ENCODE data around the gene UTP18.
"Not testable (repeated sequence)": the region's sequence is repeated elsewhere in the genome, so short reads cannot be mapped to it uniquely, and the experiment has no call there.

UTP18 gene

GRCh38 chr17:51260237-51261023 is at the start of gene UTP18:
TSS of gene UTP18 (plus strand) at chr17:51260546. CDS start at chr17:51260585, 39 bp downstream.
- no peak for TF ChIP-seq CTCF (IDR thresholded peaks at IDR 0.05; ENCODE audit: low read depth, low read length, missing control alignments)
- no peaks in the 10 kb centered on the region for H3K36me3 ChIP-seq (replicated peaks)
- H3K4me3 ChIP-seq (ENCODE audit: low read depth, low read length): peak within 1 kb of the TSS; percentile 91
- H3K27me3 ChIP-seq (replicated peaks): no peaks in the 10 kb centered on the region
- H3K27ac ChIP-seq: peak within 1 kb of the TSS; percentile 99
- DNase-seq: peak; percentile 91
- in situ Hi-C loops (cut with HindIII; ENCODE audit: low pct_ligation_motif_present, low sequenced_read_pairs): no loop called here

GRCh38 chr17:51214920-51215319 is 45.4 kb upstream of the UTP18 start:
- DNase-seq: no peak
- no peaks in the 10 kb centered on the region for H3K27me3 ChIP-seq (replicated peaks)
- no peak for TF ChIP-seq CTCF (IDR thresholded peaks at IDR 0.05; ENCODE audit: low read depth, low read length, missing control alignments)
- no peak overlapping the region for H3K4me3 ChIP-seq (ENCODE audit: low read depth, low read length)
- H3K27ac ChIP-seq: no peak overlapping the region
- in situ Hi-C loops (cut with HindIII; ENCODE audit: low pct_ligation_motif_present, low sequenced_read_pairs): no loop called here
- H3K36me3 ChIP-seq (replicated peaks): peaks cover 14% of the 10 kb centered on the region

GRCh38 chr17:51217946-51218345 is 42.4 kb upstream of the UTP18 start:
- no peak for DNase-seq
- Histone ChIP-seq H3K36me3 (replicated peaks) (peaks cover 12% of the 10 kb centered on the region), H3K4me3 (ENCODE audit: low read depth, low read length) (no peak overlapping the region), H3K27ac (no peak overlapping the region), H3K27me3 (replicated peaks) (no peaks in the 10 kb centered on the region)
- in situ Hi-C loops (cut with HindIII; ENCODE audit: low pct_ligation_motif_present, low sequenced_read_pairs): no loop called here
- no peak for TF ChIP-seq CTCF (IDR thresholded peaks at IDR 0.05; ENCODE audit: low read depth, low read length, missing control alignments)

GRCh38 chr17:51221322-51221721 is 39.0 kb upstream of the UTP18 start:
- TF ChIP-seq CTCF (IDR thresholded peaks at IDR 0.05; ENCODE audit: low read depth, low read length, missing control alignments): no peak
- no peak overlapping the region for H3K27ac ChIP-seq
- no peak overlapping the region for H3K4me3 ChIP-seq (ENCODE audit: low read depth, low read length)
- in situ Hi-C loops (cut with HindIII; ENCODE audit: low pct_ligation_motif_present, low sequenced_read_pairs): no loop called here
- H3K27me3 ChIP-seq (replicated peaks): no peaks in the 10 kb centered on the region
- no peak for DNase-seq
- peaks cover 15% of the 10 kb centered on the region for H3K36me3 ChIP-seq (replicated peaks)

GRCh38 chr17:51224402-51225262 is 35.7 kb upstream of the UTP18 start:
- H3K27me3 ChIP-seq (replicated peaks): no peaks in the 10 kb centered on the region
- H3K27ac ChIP-seq: no peak overlapping the region
- H3K4me3 ChIP-seq (ENCODE audit: low read depth, low read length): no peak overlapping the region
- in situ Hi-C loops (cut with HindIII; ENCODE audit: low pct_ligation_motif_present, low sequenced_read_pairs): no loop called here
- H3K36me3 ChIP-seq (replicated peaks): peaks cover 8% of the 10 kb centered on the region
- no peak for DNase-seq
- no peak for TF ChIP-seq CTCF (IDR thresholded peaks at IDR 0.05; ENCODE audit: low read depth, low read length, missing control alignments)

- H3K27ac ChIP-seq; H3K36me3 ChIP-seq (replicated peaks); H3K27me3 ChIP-seq (replicated peaks); H3K4me3 ChIP-seq (ENCODE audit: low read depth, low read length); DNase-seq; in situ Hi-C loops (cut with HindIII; ENCODE audit: low pct_ligation_motif_present, low sequenced_read_pairs): not testable (repeated sequence)
Measured at GRCh38 chr17:51225523-51225922, 34.8 kb upstream of the UTP18 start.
